HG03095 (cell line): ENCODE measurements around the gene FAM20C.
"Not testable (repeated sequence)": the region's sequence is repeated elsewhere in the genome, so short reads cannot be mapped to it uniquely, and the experiment has no call there.

Experiments
- ATAC-seq: cut with Tn5 transposase; IDR thresholded peaks from one replicate; pipeline ENCODE4 v1.9.1; 2021; ENCODE audit warnings: moderate library complexity; ENCODE audit not compliant: unreplicated experiment

Gene FAM20C

DNA sequence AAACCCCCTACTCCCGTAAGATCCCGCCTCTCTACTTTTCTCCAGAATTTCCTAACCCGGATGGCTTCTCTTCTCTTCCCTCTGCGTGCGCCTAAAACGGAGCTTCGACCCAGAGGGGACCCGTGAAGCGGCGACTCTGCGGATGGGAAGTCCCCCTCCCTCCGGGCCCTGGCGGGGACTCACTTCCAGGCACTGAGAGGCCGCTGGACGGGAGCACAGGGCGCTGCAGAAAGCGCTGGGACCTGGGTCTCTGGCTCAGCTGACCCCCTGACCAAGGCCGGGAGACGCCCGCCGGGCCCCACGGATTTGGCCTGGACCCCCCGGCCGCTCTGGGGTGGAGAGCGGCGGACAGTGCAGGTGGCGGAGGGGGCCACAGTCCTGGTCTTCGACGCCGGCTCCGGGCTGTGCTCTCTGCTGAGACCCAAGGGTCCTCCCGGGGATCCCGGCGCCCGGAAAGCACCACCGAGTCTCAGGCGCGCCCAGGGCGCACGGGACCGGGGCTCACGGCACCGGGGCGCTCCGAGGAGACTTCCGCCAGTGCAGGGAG, 96.9 kb downstream of the FAM20C start:
- no peak for ATAC-seq

DNA sequence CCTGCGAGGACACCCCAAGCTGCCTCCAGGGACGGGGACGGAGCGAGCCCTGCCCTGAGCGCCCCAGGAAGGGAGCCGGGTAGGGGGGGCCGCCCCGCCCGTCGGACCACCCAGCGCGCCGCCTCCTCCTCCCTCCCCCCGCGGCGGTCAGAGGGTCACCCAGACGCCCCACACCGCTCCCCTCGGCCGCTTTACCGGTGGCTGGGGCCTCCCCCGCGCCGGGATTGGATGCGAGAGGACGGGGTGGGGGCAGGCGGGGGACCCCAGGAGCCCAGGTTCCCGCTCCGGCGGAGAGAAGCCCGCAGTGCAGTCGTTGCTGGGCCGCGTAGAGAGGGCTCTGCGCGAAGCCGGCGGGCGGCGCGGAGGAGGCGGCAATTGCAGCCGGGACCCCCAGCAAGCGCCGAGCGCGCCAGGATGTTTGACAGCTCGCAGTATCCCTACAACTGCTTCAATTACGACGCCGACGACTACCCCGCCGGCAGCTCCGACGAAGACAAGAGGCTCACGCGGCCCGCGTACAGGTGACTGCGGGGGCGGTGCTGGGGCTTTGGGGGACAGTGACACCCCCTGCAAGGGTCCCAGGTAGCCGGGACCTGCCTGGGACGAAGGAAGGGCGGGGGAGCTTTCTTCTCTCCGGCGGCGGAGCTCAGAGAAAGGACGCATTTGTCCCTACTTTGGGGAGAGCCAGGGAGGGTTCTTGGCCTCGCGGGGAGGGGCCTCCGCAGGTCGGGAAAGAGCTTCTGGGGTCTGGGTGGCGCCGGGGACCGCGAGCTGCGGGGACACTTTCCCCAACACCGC, 97.6 kb downstream of the FAM20C start, which contains the start of gene FOXL3:
FOXL3 (plus strand) TSS at position 415 of the 798 bp plus-strand sequence; CDS start at position 415, 0 bp downstream.
- no peak for ATAC-seq

DNA sequence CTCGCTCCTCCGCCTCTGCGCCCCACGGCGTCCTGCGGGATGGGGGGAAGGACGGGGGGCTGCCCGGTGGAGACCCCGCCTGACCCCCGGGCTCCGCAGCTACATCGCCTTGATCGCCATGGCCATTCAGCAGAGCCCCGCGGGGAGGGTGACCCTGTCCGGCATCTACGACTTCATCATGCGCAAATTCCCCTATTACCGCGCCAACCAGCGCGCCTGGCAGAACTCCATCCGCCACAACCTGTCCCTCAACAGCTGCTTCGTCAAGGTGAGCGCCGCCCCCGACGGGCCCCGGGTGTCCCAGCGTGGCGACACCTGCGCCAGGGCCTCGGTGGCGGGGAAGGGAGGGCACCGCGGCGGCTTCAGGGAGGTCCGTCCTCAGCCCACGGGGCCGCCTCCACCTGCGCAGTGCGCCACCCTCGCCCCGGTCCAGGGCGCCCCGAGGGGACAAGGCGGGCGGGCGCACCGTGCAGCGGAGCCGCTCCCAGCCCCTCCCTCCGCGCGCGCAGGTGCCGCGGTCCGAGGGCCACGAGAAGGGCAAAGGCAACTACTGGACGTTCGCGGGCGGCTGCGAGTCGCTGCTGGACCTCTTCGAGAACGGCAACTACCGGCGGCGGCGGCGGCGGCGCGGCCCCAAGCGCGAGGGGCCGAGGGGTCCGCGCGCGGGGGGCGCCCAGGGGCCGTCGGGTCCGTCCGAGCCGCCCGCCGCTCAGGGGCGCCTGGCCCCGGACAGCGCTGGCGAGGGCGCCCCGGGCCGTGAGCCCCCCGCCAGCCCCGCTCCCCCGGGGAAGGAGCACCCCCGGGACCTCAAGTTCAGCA, 98.4 kb downstream of the FAM20C start:
- no peak for ATAC-seq

DNA sequence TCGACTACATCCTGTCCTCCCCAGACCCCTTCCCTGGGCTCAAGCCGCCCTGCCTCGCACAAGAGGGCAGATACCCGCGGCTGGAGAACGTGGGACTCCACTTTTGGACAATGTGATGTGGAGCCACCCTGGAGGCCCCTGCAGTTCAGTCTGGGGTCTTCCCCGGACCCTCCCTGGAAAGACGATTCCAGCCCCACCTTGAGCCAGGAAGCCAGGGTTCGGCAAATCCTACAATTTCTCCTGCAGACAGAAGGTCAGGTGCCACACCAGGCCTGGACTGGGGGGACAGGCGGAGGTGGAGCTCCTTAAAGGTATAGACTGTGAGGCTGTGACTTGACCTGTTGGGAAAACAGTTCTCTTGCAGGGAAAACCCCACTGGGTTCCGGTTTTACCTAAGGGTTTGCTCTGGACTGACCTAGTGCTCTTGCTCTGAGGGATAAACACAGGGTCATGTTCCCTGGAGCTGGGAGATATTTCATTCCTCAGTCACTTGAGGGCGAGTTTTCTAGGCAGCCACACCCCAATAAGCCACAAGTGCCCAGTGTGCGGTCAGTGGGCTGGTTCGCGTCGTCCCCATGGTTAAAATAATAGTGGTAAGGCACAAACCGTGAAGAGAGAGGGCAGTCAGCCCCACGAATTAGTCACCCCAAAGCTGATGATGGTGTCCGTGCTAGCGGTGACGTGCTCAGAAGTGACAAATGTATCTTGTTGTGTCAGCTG, 99.2 kb downstream of the FAM20C start:
- no peak for ATAC-seq

DNA sequence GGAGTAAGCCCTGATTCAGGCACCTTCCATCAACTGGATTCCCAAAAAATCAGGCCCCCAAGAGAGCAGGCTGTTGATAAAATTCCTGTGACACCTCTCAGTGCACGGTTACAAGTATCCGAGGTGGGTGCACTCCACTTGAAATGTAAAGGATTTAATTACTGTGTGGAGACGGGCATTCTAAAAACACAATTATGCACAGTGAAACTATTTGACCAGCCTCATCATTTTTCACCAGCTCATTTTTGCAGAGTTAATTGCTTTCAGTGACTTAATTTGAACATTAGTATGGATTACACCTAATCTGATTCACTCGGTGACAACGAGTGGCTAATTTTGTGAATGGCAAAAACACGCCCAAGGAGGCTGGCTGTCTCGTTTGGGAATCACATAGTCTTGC, 99.9 kb downstream of the FAM20C start:
- ATAC-seq: no peak

DNA sequence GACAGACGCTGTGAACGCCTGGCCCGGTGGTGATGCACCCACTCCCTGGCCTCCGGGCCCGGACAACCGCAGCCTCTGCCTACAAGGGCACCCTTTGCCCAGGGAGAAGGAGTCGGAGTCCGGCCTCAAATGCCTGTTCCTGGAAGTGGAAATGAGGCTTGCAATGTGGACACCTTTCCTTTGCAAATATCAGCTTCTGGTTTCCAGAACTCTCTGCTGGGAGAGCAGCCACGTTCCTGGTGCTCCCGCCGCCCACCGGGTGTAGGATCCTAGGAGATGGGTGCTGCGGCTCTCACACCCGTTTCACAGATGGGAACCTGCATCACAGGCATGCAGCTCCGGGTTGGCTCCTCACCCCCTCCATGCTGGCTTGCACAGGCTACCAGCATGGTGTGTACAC, 100.5 kb downstream of the FAM20C start:
- ATAC-seq: no peak

DNA sequence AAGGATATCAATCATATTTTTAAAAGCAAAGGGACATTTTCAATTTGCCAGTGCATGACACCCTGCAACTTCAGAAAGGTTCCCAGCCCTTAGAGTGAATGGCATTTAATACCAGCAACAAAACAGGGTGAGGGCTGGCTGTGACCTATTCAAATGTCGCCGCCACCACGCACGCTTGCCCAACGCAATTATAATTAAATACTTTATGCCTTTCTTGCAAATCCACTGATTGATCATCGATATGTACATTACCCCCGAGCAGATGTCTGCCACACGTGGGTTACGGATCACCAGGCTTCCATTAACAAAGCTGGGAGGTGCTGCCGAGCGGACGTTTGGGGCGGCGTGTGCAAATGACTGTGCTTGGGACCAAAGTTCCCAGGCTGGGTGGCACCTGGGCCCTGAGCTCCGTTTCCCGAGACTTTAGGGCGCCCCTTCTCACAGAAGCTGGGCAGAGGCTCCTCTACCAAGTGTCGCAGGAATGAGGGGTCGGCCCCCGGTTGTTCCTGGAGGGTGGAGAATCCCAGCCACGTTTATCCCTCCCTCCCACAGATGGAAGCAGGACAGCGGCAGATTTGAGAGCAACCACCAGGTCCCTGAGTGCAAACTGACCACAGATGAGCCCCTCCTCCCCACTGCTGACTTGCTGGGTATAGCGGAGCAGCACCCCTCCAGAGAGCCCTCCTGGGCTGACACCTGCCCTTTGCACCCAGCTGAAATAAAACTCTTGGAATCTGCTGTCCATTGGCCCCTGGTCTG, 101.5 kb downstream of the FAM20C start:
- no peak for ATAC-seq

DNA sequence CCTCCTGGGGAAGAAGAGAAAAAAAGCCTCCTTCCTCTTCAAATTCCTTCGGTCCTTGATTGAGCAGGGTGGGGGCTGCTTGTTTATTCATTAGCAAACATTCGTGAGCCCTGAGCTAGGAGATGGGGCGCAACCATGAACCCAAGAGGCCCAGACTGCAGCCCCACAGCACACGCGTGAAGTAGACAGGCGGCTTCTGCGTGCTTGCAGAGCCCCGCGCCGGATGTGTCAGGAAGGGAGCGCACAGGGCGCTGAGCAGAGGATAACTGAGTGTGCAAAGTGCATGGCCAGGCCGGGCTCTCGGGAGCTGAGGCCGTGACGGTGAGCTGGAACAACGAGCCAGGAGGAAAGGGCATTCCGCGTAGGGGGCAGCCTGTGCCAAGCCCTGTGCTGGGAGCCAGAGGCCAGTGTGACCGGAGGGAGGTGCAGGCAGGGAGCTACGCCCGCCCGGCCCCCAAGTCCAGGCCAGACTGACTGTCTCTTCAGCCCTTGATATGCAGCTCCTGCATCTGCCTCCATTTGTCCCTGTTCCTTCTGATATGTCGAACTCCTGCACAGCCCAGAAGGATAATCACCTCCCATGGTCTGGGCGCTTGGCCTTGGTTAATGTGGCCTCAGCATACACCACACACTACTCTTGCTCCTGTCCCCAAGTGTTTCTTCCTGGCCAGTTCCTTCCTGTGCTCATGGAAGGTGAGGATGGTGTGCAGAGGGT, 102.2 kb downstream of the FAM20C start:
- no peak for ATAC-seq

DNA sequence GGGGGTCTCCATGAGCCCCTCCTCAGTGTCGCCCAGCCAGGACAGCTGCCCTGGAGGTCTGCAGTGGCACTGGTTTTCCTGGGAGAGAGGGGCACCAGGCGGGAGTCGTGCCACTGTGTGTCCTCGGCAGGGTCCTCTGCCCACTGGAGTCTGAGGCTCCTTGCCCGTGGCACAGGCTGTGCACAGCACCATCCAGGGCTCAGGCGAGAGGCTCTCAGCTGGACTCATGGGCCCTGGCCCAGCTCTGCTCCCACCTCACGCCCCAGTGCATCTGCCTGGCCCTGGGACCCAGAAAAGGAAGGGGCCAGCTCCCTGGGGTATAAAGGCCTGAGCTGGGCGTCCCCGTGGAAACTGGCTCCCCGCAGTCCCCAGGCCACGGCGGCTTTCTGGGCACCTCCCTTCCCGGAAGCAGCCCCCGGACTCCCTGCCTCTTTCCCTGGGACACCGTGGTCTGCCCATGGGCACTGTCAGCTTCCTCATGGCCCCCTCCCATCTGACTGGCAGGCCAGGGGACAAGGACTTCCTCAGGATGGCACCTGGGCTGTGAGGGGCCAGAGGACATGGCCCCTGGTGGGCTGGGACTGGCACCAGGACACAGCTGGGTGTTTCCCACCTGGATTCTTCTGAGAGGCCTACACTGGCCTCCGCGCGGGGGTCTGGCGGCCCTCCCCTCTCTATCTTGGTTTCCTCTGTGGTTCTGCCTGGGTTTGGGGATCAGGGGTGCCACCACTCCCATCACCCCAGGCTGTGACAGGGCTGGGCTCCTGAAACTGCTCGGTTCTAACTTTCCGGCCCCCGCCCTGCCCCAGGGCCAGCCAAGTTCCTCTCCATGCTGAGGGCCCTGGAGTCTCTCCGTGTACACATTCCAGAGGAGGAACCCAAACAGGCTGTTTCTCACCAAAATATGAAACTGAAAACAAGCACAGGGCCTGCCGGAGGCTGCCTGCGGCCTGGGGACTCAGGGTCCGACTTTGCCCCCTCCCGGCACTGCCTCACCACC, 103.1 kb downstream of the FAM20C start:
- no peak for ATAC-seq

DNA sequence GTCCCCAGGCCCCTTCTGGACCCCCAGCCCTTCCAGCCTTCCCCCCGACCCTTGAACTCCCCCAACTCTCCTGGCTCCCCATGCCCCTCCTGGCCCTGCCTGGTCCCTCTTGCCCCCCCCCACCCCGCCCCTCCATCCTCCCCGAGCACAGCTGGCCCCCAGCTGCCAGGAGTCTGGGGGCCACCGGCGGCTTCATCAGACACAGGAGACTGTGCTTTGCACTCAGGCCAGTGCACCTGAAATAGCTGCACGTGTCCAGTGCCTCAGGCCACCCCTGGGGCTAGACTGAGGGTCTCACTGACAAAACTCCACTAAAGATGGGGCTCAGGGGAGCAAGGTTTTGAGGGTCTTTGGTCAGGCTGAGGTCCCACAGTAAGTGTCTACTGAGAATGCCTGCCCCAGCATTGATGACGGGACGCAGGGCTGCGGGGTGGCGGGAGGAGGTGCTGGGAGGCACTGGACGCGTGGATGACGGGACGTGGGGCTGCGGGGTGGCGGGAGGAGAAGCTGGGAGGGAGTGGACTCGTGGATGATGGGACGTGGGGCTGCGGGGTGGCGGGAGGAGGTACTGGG, 104.1 kb downstream of the FAM20C start:
- no peak for ATAC-seq

DNA sequence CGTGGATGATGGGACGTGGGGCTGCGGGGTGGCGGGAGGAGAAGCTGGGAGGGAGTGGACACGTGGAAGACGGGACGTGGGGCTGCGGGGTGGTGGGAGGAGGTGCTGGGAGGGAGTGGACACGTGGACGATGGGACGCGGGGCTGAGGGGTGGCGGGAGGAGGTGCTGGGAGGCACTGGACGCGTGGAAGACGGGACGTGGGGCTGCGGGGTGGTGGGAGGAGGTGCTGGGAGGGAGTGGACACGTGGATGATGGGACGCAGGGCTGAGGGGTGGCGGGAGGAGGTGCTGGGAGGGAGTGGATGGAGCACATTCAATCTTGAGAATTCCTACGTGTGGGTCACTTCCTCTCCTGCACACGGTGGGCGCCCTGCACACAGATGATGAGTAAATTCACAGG, 104.8 kb downstream of the FAM20C start:
- ATAC-seq: not testable (repeated sequence)

DNA sequence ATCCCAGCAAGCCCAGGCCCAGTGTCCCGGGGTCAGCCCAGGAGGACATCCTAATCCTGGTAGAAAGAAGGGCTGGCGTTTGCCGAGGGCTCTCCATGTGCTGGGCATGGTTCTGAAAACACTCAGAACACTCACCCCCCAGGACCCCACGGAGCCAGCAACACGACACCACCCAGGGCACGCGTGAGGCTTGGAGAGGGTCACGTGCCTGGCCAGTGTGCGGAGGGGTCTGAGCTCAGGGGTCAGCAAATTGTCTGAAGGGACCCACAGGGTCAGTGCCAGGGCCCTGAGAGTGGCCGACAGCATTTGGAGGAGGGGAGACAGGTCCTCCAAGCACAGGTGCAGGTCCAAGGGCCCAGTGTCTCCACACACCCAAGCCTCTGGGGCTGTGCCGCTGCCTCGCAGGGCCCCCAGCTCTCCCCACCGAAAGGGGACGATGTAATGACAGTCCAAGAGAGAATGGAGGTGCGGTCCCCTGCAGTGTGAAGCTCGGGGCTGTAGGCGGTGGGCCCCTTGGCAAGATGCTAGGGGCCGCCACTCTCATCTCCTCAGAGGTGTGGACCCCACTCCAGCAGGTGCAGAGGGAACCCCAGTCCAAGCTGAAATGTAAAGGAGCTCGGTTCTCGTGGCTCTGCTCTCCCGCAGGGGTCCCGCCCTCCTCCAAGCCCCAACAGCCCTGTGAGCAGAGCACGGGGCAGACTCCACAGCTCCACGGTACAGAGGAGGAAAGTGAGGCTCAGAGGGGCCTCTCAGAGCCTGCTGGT, 105.4 kb downstream of the FAM20C start:
- ATAC-seq: no peak

DNA sequence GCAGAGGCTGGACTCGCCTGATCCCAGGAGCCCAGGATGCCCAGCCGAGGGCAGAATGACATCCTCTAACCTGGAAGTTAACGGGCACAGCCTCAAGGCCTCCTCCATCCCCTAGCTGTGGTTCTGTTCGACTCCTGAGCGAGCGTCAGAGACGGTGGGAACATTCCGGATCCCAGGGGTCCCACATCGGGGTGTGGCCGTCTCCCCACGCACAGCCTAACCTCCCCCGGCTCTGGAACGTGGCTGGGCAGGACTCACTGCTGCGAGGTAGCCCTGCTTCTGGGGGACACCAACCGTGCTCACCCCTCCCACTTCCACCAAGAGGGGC, 106.0 kb downstream of the FAM20C start:
- ATAC-seq: no peak

DNA sequence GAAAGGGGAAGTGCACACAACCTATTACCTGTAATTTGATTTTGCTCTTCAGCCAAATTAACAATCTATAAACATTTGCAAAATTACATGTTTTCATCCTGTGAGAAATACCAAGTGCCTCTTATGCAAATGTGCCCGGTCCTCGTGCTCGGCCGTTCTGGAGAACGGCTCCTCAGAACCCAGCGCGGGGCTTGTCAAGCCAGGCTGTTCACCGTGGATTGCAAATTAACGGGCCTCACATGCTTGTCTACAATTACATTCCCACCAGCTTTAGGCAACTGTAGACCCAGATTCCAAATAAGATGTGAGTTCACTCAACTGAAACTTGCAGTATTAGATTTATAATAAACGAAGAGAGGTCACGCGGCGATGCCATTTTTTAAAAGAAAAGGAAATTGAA, 106.4 kb downstream of the FAM20C start:
- no peak for ATAC-seq

DNA sequence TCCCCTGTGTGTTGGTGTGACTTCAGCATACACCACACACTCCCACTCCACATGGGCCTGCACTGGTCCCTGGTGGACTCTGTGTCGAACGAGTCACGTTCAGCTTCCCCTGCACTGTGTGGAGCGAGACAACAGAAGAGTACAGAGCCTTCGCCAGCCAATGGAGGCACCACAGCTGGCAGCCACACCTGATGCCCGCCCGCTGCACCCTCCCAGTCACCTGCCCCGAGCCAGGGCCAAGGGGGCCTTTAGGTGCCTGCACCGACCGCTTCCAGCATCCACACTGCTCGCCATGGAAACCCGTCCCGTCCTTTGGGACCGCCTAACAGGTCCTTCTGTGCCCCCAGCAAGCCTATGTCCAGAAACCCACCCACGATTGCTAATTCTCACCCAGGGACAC, 106.8 kb downstream of the FAM20C start:
- ATAC-seq: no peak

DNA sequence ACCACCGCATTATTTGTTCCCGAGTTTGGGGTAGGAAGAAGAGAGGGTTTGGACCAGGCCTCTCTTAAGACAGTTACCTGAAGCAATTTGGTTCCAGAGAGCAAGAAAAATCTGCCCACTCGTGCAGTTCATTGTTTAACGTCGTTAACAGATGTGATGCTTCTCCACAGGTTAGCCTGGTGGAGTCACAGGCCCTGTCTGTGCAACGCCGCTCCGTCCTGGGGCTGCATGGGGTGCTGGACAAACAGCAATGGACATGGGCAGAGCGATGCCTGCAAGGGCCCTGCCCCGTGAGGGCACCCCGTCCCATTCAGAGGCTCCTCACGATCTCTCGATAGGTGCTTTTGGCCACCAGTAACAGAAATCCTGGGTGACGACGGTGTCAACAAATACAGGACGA, 107.3 kb downstream of the FAM20C start:
- no peak for ATAC-seq

DNA sequence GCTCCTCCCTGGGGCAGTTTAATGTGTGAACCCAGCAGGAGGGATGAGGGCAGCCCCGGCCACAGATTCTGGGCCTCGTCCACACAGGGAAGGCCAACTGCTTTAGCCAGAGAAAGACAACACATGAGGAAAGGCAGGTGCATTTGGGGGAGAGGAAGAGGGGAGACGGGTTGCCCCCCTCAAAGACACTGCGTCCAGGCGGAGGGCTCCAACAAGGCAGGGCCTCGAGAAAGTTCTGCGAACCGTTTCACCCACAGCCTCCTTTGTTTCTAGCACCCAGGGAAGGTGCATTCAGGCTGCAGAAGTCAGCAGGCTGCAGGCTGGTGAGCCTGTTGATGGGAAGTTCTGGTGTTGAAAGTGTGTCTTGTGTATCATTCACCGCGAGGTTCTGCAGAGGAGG, 107.7 kb downstream of the FAM20C start:
- no peak for ATAC-seq
